ENCODE measurements around the gene SKI.

The SKI gene

GRCh38 chr1:2194319-2194897, 33.7 kb upstream of the SKI start, which contains the start of gene FAAP20:
FAAP20 (minus strand) TSS chr1:2194772; CDS start chr1:2194749, 23 bp downstream.
- DNase-seq (ENCODE audit: low spot score): peak; percentile 72

- peak; percentile 88 for DNase-seq (ENCODE audit: low spot score)
Measured at GRCh38 chr1:2194898-2195673, 33.0 kb upstream of the SKI start.

GRCh38 chr1:2195785-2196184, 32.3 kb upstream of the SKI start:
- DNase-seq (ENCODE audit: low spot score): no peak

GRCh38 chr1:2196901-2197638, 31.0 kb upstream of the SKI start:
- DNase-seq (ENCODE audit: low spot score): no peak

- DNase-seq (ENCODE audit: low spot score): no peak
Measured at GRCh38 chr1:2197707-2198165, 30.4 kb upstream of the SKI start.

- DNase-seq (ENCODE audit: low spot score): no peak
Measured at GRCh38 chr1:2198571-2198970, 29.5 kb upstream of the SKI start.

GRCh38 chr1:2199042-2199810, 28.9 kb upstream of the SKI start:
- DNase-seq (ENCODE audit: low spot score): peak; percentile 85

- DNase-seq (ENCODE audit: low spot score): no peak
Measured at GRCh38 chr1:2200308-2200943, 27.7 kb upstream of the SKI start.

- no peak for DNase-seq (ENCODE audit: low spot score)
Measured at GRCh38 chr1:2201062-2201461, 27.1 kb upstream of the SKI start.

- no peak for DNase-seq (ENCODE audit: low spot score)
Measured at GRCh38 chr1:2202008-2202575, 26.0 kb upstream of the SKI start.

GRCh38 chr1:2202843-2203601, 25.1 kb upstream of the SKI start:
- DNase-seq (ENCODE audit: low spot score): no peak

GRCh38 chr1:2203671-2204414, 24.3 kb upstream of the SKI start:
- DNase-seq (ENCODE audit: low spot score): no peak

- DNase-seq (ENCODE audit: low spot score): peak; percentile 72
Measured at GRCh38 chr1:2204415-2205190, 23.5 kb upstream of the SKI start.

GRCh38 chr1:2205191-2205952, 22.7 kb upstream of the SKI start:
- DNase-seq (ENCODE audit: low spot score): peak; percentile 95

GRCh38 chr1:2206813-2207487, 21.2 kb upstream of the SKI start:
- no peak for DNase-seq (ENCODE audit: low spot score)

- no peak for DNase-seq (ENCODE audit: low spot score)
Measured at GRCh38 chr1:2208309-2209239, 19.5 kb upstream of the SKI start.

All from CD4-positive, alpha-beta T cell treated with Interleukin-2 at 100 ng/mL for 4 hours (primary cell).